GM19025 (cell line): ENCODE measurements around the gene CCDC188.
"Not testable (repeated sequence)": the region's sequence is repeated elsewhere in the genome, so short reads cannot be mapped to it uniquely, and the experiment has no call there.

Source experiments
- ATAC-seq: cut with Tn5 transposase; IDR thresholded peaks from one replicate; pipeline ENCODE4 v1.9.1; 2021; ENCODE audit warnings: mild to moderate bottlenecking, low read depth, moderate library complexity; ENCODE audit not compliant: unreplicated experiment

Gene CCDC188

GRCh38 chr22:20171288-20172140, 20.7 kb upstream of the CCDC188 start:
- ATAC-seq = no peak

GRCh38 chr22:20170170-20170569, 19.3 kb upstream of the CCDC188 start:
- no peak for ATAC-seq

- no peak for ATAC-seq
Measured at GRCh38 chr22:20169253-20169822, 18.5 kb upstream of the CCDC188 start.

GRCh38 chr22:20167643-20168322, 16.9 kb upstream of the CCDC188 start:
- no peak for ATAC-seq

GRCh38 chr22:20166703-20167102, 15.8 kb upstream of the CCDC188 start:
- ATAC-seq = no peak

- ATAC-seq = no peak
Measured at GRCh38 chr22:20165913-20166312, 15.1 kb upstream of the CCDC188 start.

- no peak for ATAC-seq
Measured at GRCh38 chr22:20165421-20165820, 14.6 kb upstream of the CCDC188 start.

GRCh38 chr22:20164863-20165262, 14.0 kb upstream of the CCDC188 start:
- no peak for ATAC-seq

- ATAC-seq = no peak
Measured at GRCh38 chr22:20160041-20160440, 9.2 kb upstream of the CCDC188 start.

- ATAC-seq = not testable (repeated sequence)
Measured at GRCh38 chr22:20159531-20159930, 8.7 kb upstream of the CCDC188 start.

GRCh38 chr22:20159076-20159475, 8.2 kb upstream of the CCDC188 start:
- no peak for ATAC-seq

GRCh38 chr22:20158391-20159036, 7.7 kb upstream of the CCDC188 start:
- no peak for ATAC-seq

- ATAC-seq = no peak
Measured at GRCh38 chr22:20157430-20158183, 6.8 kb upstream of the CCDC188 start.

GRCh38 chr22:20156611-20157429, 6.0 kb upstream of the CCDC188 start:
- ATAC-seq = no peak

- ATAC-seq = no peak
Measured at GRCh38 chr22:20156042-20156389, 5.2 kb upstream of the CCDC188 start.

GRCh38 chr22:20155330-20156041, 4.6 kb upstream of the CCDC188 start:
- ATAC-seq = no peak

GRCh38 chr22:20154602-20155187, 3.8 kb upstream of the CCDC188 start:
- ATAC-seq = no peak

GRCh38 chr22:20153945-20154344, 3.1 kb upstream of the CCDC188 start:
- ATAC-seq = no peak

GRCh38 chr22:20152464-20152890, 1.6 kb upstream of the CCDC188 start:
- no peak for ATAC-seq
